KG1 (cell line): ENCODE data around the gene IREB2.
"Not testable (repeated sequence)": the region's sequence is repeated elsewhere in the genome, so short reads cannot be mapped to it uniquely, and the experiment has no call there.

Source experiments
- DNase-seq: peaks from one replicate; lab custom pipeline; 2025; lab: John Stamatoyannopoulos, UW

The IREB2 gene

GRCh38 chr15:78437762-78438618, at the start of gene IREB2:
TSS of gene IREB2 (plus strand) at chr15:78438216. CDS start at chr15:78438338, 122 bp downstream.
- peak; percentile 96 for DNase-seq

GRCh38 chr15:78388865-78389264, 49.2 kb upstream of the IREB2 start:
- DNase-seq: no peak

GRCh38 chr15:78389322-78389721, 48.7 kb upstream of the IREB2 start:
- no peak for DNase-seq

- DNase-seq: no peak
Observed at GRCh38 chr15:78389738-78390137, 48.3 kb upstream of the IREB2 start.

GRCh38 chr15:78390242-78390641, 47.8 kb upstream of the IREB2 start:
- no peak for DNase-seq

GRCh38 chr15:78390826-78391225, 47.2 kb upstream of the IREB2 start:
- no peak for DNase-seq

- DNase-seq: no peak
Observed at GRCh38 chr15:78391781-78392180, 46.2 kb upstream of the IREB2 start.

GRCh38 chr15:78392430-78392829, 45.6 kb upstream of the IREB2 start:
- DNase-seq: no peak

- no peak for DNase-seq
Observed at GRCh38 chr15:78393137-78393536, 44.9 kb upstream of the IREB2 start.

GRCh38 chr15:78394026-78394425, 44.0 kb upstream of the IREB2 start:
- no peak for DNase-seq

GRCh38 chr15:78394981-78395616, 42.9 kb upstream of the IREB2 start:
- no peak for DNase-seq

- DNase-seq: no peak
Observed at GRCh38 chr15:78396186-78396814, 41.7 kb upstream of the IREB2 start.

GRCh38 chr15:78396976-78397375, 41.0 kb upstream of the IREB2 start:
- no peak for DNase-seq

- no peak for DNase-seq
Observed at GRCh38 chr15:78397382-78397781, 40.6 kb upstream of the IREB2 start.

- no peak for DNase-seq
Observed at GRCh38 chr15:78398076-78398825, 39.8 kb upstream of the IREB2 start.

- no peak for DNase-seq
Observed at GRCh38 chr15:78399091-78399490, 38.9 kb upstream of the IREB2 start.

GRCh38 chr15:78402061-78402610, 35.9 kb upstream of the IREB2 start:
- no peak for DNase-seq

- DNase-seq: no peak
Observed at GRCh38 chr15:78404125-78404524, 33.9 kb upstream of the IREB2 start.

GRCh38 chr15:78404796-78405195, 33.2 kb upstream of the IREB2 start:
- DNase-seq: not testable (repeated sequence)

- no peak for DNase-seq
Observed at GRCh38 chr15:78405336-78405924, 32.6 kb upstream of the IREB2 start.

- DNase-seq: no peak
Observed at GRCh38 chr15:78406016-78406585, 31.9 kb upstream of the IREB2 start.
